ENCODE measurements around the gene MALRD1.

GRCh38 chr10:19730167-19730906 is 681.7 kb downstream of the MALRD1 start:
- no peak for TF ChIP-seq EP300 (IDR thresholded peaks at IDR 0.05)
- TF ChIP-seq, protein P1, sequence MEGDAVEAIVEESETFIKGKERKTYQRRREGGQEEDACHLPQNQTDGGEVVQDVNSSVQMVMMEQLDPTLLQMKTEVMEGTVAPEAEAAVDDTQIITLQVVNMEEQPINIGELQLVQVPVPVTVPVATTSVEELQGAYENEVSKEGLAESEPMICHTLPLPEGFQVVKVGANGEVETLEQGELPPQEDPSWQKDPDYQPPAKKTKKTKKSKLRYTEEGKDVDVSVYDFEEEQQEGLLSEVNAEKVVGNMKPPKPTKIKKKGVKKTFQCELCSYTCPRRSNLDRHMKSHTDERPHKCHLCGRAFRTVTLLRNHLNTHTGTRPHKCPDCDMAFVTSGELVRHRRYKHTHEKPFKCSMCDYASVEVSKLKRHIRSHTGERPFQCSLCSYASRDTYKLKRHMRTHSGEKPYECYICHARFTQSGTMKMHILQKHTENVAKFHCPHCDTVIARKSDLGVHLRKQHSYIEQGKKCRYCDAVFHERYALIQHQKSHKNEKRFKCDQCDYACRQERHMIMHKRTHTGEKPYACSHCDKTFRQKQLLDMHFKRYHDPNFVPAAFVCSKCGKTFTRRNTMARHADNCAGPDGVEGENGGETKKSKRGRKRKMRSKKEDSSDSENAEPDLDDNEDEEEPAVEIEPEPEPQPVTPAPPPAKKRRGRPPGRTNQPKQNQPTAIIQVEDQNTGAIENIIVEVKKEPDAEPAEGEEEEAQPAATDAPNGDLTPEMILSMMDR (IDR thresholded peaks at IDR 0.05), result no peak
- TF ChIP-seq POLR2A (IDR thresholded peaks at IDR 0.05), result no peak
- TF ChIP-seq POLR2AphosphoS5 (IDR thresholded peaks at IDR 0.05), result no peak
